SU-DHL-6 (cell line): ENCODE measurements around the gene CADM2.

Experiments
- H2AFZ ChIP-seq: fragments of 200-600 bp; sonication (generic); 2 replicates; pipeline ENCODE4 v1.6.1; 2014; ENCODE audit warnings: low read depth, mild to moderate bottlenecking, moderate library complexity, mixed read lengths, antibody characterized with exemption, low read length; ENCODE audit not compliant: severe bottlenecking
- H3F3A ChIP-seq: fragments of 200-600 bp; shearing (Covaris generic); 2 replicates; pipeline ENCODE4 v1.6.0; 2016; ENCODE audit warnings: antibody characterized with exemption, mild to moderate bottlenecking; ENCODE audit not compliant: insufficient read depth
- H3K27ac ChIP-seq: fragments of 200-600 bp; sonication (generic); 2 replicates; pipeline ENCODE4 v1.5.1; 2016; ENCODE audit warnings: low read depth, mild to moderate bottlenecking, low read length, moderate library complexity, mixed read lengths
- H3K27me3 ChIP-seq: fragments of 200-600 bp; sonication (generic), shearing (Covaris generic); 2 replicates; pipeline ENCODE4 v1.6.0; 2014; ENCODE audit warnings: mild to moderate bottlenecking, low read length
- H3K36me3 ChIP-seq: fragments of 200-600 bp; sonication (generic); 2 replicates; pipeline ENCODE4 v1.6.1; 2014; ENCODE audit warnings: mild to moderate bottlenecking, low read length, mixed read lengths
- H3K4me2 ChIP-seq: fragments of 300-600, 200-600 bp; shearing (Covaris generic), sonication (generic); 2 replicates; pipeline ENCODE4 v1.6.0; 2014; ENCODE audit warnings: low read length, low read depth, mild to moderate bottlenecking; ENCODE audit not compliant: poor library complexity, severe bottlenecking
- H3K4me3 ChIP-seq: fragments of 200-600 bp; sonication (generic); 2 replicates; pipeline ENCODE4 v1.5.1; 2014; ENCODE audit warnings: antibody characterized with exemption, low read length, mild to moderate bottlenecking, mixed read lengths; ENCODE audit not compliant: insufficient read depth, poor library complexity, severe bottlenecking
- H3K79me2 ChIP-seq: fragments of 200-600 bp; sonication (generic); 2 replicates; pipeline ENCODE4 v1.6.1; 2014; ENCODE audit warnings: mild to moderate bottlenecking, low read length, moderate library complexity; ENCODE audit not compliant: insufficient read depth
- H3K9ac ChIP-seq: fragments of 200-600 bp; sonication (generic); 2 replicates; pipeline ENCODE4 v1.7.0; 2014; ENCODE audit warnings: mild to moderate bottlenecking, low read length
- H3K9me2 ChIP-seq: fragments of 200-600 bp; sonication (generic); replicated peaks from 2 replicates; pipeline ENCODE4 v1.6.1; 2014; ENCODE audit warnings: low read length; ENCODE audit not compliant: insufficient read depth
- H3K9me3 ChIP-seq: fragments of 200-600 bp; sonication (generic); 2 replicates; pipeline ENCODE4 v1.6.1; 2014; ENCODE audit warnings: low read length, mixed read lengths; ENCODE audit not compliant: insufficient read depth
- H4K20me1 ChIP-seq: fragments of 200-600 bp; sonication (generic); 2 replicates; pipeline ENCODE4 v1.6.1; 2014; ENCODE audit warnings: low read depth, mild to moderate bottlenecking, antibody characterized with exemption, low read length, moderate library complexity, mixed read lengths
- EZH2phosphoT487 ChIP-seq: fragments of 200-600 bp; sonication (generic), shearing (Covaris generic); conservative IDR thresholded peaks from 2 replicates; pipeline ENCODE4 v1.6.1; 2018; ENCODE audit warnings: mild to moderate bottlenecking, antibody characterized with exemption, low read length, moderate library complexity, mixed read lengths
- TF ChIP-seq, protein P1 (sequence below): fragments of 200-600 bp; sonication (generic); IDR thresholded peaks from one replicate; pipeline ENCODE4 v1.5.1; 2017; ENCODE audit warnings: antibody characterized with exemption, mild to moderate bottlenecking, low read length, moderate library complexity; ENCODE audit not compliant: insufficient read depth, poor library complexity, severe bottlenecking

The CADM2 gene

DNA sequence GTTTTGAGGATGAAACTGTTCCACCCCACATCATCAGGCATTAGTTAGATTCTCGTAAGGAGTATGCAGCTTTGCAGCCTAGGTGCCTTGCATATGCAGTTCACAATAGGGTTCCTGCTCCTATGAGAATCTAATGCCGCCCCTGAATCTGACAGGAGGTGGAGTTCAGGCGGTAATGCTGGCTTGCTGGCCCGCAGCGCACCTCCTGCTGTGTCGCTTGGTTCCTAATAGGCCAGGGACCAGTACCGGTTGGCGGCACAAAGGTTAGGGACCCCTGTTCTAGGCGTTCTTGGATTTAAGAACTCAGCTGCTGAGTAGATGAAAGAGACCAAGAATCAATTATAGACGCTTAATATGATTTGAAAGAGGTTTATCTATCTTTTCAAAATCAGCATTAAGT is 595.4 kb downstream of the CADM2 start:
- H3K27ac ChIP-seq = no peak overlapping the region
- H2AFZ ChIP-seq = no peak overlapping the region
- H3K9me2 ChIP-seq = no peaks in the 10 kb centered on the region
- H3K4me3 ChIP-seq = no peak overlapping the region
- no peaks in the 10 kb centered on the region for H3K9me3 ChIP-seq
- no peak overlapping the region for H3K9ac ChIP-seq
- H4K20me1 ChIP-seq = no peaks in the 10 kb centered on the region
- no peaks in the 10 kb centered on the region for H3K79me2 ChIP-seq
- TF ChIP-seq, protein P1, sequence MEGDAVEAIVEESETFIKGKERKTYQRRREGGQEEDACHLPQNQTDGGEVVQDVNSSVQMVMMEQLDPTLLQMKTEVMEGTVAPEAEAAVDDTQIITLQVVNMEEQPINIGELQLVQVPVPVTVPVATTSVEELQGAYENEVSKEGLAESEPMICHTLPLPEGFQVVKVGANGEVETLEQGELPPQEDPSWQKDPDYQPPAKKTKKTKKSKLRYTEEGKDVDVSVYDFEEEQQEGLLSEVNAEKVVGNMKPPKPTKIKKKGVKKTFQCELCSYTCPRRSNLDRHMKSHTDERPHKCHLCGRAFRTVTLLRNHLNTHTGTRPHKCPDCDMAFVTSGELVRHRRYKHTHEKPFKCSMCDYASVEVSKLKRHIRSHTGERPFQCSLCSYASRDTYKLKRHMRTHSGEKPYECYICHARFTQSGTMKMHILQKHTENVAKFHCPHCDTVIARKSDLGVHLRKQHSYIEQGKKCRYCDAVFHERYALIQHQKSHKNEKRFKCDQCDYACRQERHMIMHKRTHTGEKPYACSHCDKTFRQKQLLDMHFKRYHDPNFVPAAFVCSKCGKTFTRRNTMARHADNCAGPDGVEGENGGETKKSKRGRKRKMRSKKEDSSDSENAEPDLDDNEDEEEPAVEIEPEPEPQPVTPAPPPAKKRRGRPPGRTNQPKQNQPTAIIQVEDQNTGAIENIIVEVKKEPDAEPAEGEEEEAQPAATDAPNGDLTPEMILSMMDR = no peak
- TF ChIP-seq EZH2phosphoT487 = no peak
- H3K36me3 ChIP-seq = no peaks in the 10 kb centered on the region
- H3F3A ChIP-seq = no peaks in the 10 kb centered on the region
- H3K27me3 ChIP-seq = no peaks in the 10 kb centered on the region
- no peak overlapping the region for H3K4me2 ChIP-seq

DNA sequence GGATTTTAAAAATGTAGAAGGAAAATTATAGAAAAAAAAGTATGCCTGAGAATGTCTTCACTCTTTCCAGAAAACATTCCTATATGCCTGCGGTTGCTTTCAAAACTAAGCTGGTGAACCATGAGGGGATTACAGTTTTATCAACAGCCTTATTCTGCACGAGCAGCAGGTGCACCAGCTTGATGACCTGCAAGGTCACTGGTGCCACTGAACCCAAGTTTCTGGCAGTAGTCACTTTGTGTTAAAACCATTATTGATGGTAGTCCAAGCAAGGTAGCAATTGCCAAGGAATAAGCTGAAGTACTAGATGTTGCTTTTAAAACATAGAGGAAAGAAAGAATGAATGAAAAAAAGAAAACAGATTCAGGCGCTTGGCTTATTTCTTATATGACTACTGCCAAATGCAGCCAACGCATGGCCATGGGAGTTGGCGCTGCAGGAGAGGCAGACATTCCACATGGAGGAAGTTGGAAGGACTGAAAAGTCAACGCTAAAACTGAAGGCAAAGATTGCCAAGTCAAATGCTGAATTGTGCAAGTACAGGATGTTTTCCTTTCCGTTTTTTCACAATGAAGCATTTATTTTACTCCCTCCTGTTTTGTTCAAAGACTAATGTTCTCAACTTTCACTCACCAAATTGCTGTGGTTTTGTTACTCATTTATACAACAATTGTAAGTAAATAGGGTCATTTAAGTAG is 601.4 kb downstream of the CADM2 start:
- Histone ChIP-seq H3K9ac (no peak overlapping the region), H4K20me1 (no peaks in the 10 kb centered on the region), H3K27me3 (no peaks in the 10 kb centered on the region), H3K9me2 (no peaks in the 10 kb centered on the region), H3F3A (no peaks in the 10 kb centered on the region), H2AFZ (no peak overlapping the region), H3K4me3 (no peak overlapping the region), H3K9me3 (no peaks in the 10 kb centered on the region), H3K27ac (no peak overlapping the region), H3K36me3 (no peaks in the 10 kb centered on the region), H3K79me2 (no peaks in the 10 kb centered on the region), H3K4me2 (no peak overlapping the region)
- TF ChIP-seq, protein P1 = no peak
- TF ChIP-seq EZH2phosphoT487 = no peak

DNA sequence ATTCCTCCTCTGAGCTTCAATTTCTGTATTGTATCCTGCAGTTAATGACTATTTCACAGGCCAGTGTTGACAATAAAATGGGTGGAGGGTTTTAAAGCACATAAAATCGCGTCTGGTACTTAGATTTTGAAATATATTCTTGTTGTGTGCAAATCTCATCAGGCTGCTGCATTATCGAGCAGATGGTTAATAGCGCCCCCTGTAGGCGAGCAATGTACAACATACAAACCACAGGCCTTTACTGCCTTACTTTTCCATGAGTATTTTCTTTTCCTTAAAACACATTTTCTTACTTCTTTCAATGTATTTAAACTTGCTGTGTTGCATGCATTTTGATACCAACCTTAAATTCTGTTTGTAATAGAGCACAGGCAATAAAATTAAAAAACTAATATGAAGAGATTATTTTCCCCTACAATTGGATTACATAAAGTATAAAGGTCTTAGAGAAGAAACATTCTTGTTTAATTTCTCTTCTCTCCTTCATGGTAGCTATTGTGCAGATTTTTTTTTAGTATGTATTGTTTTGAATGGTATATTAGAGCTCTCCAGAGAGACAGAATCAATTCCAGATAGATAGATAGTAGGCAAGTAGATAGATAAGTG is 608.4 kb downstream of the CADM2 start:
- H3K4me2 ChIP-seq = no peak overlapping the region
- H3K79me2 ChIP-seq = no peaks in the 10 kb centered on the region
- H4K20me1 ChIP-seq = no peaks in the 10 kb centered on the region
- TF ChIP-seq, protein P1 = peak; percentile 66
- TF ChIP-seq EZH2phosphoT487 = no peak
- no peak overlapping the region for H3K27ac ChIP-seq
- no peaks in the 10 kb centered on the region for H3K9me2 ChIP-seq
- no peak overlapping the region for H3K9ac ChIP-seq
- H3K4me3 ChIP-seq = no peak overlapping the region
- H3K27me3 ChIP-seq = no peaks in the 10 kb centered on the region
- H3K36me3 ChIP-seq = no peaks in the 10 kb centered on the region
- H3K9me3 ChIP-seq = no peaks in the 10 kb centered on the region
- H3F3A ChIP-seq = no peaks in the 10 kb centered on the region
- H2AFZ ChIP-seq = no peak overlapping the region
